HepG2 (cell line): ENCODE data around the gene NFX1. TPM values are rescaled to one million over a fixed set of nuclear protein-coding genes. Genes with fewer than 3 reads are reported as not detected.

Source experiments
- AHR ChIP-seq: IDR thresholded peaks from 2 replicates; pipeline ENCODE4 v1.6.1; 2018; ENCODE audit warnings: missing genetic modification reagents, missing compliant biosample characterization
- CBX1 ChIP-seq: IDR thresholded peaks from one replicate; pipeline ENCODE4 v1.6.1; 2016; ENCODE audit warnings: antibody characterized with exemption, low read depth
- GPN1 ChIP-seq: sonication (generic); formaldehyde crosslinking; IDR thresholded peaks from 2 replicates; pipeline ENCODE4 v1.5.1; 2020; ENCODE audit warnings: missing genetic modification reagents, borderline replicate concordance
- KAT8 ChIP-seq: IDR thresholded peaks from 2 replicates; pipeline ENCODE4 v1.6.1; 2016; ENCODE audit warnings: missing genetic modification reagents, missing compliant biosample characterization
- MTERF4 ChIP-seq: sonication (generic); formaldehyde crosslinking; IDR thresholded peaks from 2 replicates; pipeline ENCODE4 v1.8.0; 2023; ENCODE audit warnings: mild to moderate bottlenecking, missing genetic modification reagents
- PHB2 ChIP-seq: fragments of 450-650 bp; IDR thresholded peaks from 2 replicates; pipeline ENCODE4 v1.6.1; 2018; ENCODE audit not compliant: partially characterized antibody
- PPARG ChIP-seq: conservative IDR thresholded peaks from 2 replicates; pipeline ENCODE4 v1.6.1; 2016; ENCODE audit warnings: missing biosample characterization, missing genetic modification reagents
- RAD51 ChIP-seq: fragments of 450-650 bp; IDR thresholded peaks from 2 replicates; pipeline ENCODE4 v1.6.1; 2016; ENCODE audit warnings: borderline replicate concordance
- SMC3 ChIP-seq: IDR thresholded peaks from 2 replicates; pipeline ENCODE4 v1.6.1; 2011; ENCODE audit warnings: low read length, improper control_type of control experiment
- SMYD3 ChIP-seq: sonication (generic); formaldehyde crosslinking; IDR thresholded peaks from 2 replicates; pipeline ENCODE4 v1.8.1; 2023; ENCODE audit warnings: mild to moderate bottlenecking, missing genetic modification reagents
- TBX2 ChIP-seq: sonication (generic); formaldehyde crosslinking; IDR thresholded peaks from 2 replicates; pipeline ENCODE4 v1.5.0; 2020; ENCODE audit warnings: missing genetic modification reagents, mild to moderate bottlenecking, borderline replicate concordance
- ZBED4 ChIP-seq: sonication (generic); formaldehyde crosslinking; IDR thresholded peaks from 2 replicates; pipeline ENCODE4 v1.4.0; 2020; ENCODE audit warnings: missing genetic modification reagents, borderline replicate concordance
- ZFP62 ChIP-seq: sonication (generic); formaldehyde crosslinking; IDR thresholded peaks from 2 replicates; pipeline ENCODE4 v1.4.0; 2020; ENCODE audit warnings: missing genetic modification reagents
- ZNF672 ChIP-seq: sonication (generic); formaldehyde crosslinking; IDR thresholded peaks from 2 replicates; pipeline ENCODE4 v1.8.1; 2022; ENCODE audit warnings: missing genetic modification reagents
- ZNF83 ChIP-seq: sonication (generic); formaldehyde crosslinking; IDR thresholded peaks from 2 replicates; pipeline ENCODE4 v1.4.0; 2020; ENCODE audit warnings: missing genetic modification reagents, mild to moderate bottlenecking, borderline replicate concordance
- polyA plus RNA-seq, 8 experiments: library from polyadenylated mRNA; depleted of rRNA in 3 of 8; stranded (reverse) in 7 of 8; unstranded in 1 of 8; fragments of >200 nt; fragmentation: Illumina TruSeq in 4 of 8; extraction: Trizol in 4 of 8; gene quantifications; 2 replicates each; pipeline versions ENCODE4 v1.2.1 to v1.2.3, GENCODE V29; 2011 to 2016; ENCODE audit warnings: low read depth in 4 of 8, missing spikeins in 1 of 8, mixed read lengths in 1 of 8; ENCODE audit not compliant: insufficient read depth in 1 of 8
- total RNA-seq, 5 experiments: library from RNA; depleted of rRNA; stranded (reverse); fragments of >200 nt; fragmentation: Illumina TruSeq; extraction: Trizol; gene quantifications; 2 replicates each; pipeline ENCODE4 v1.2.3, GENCODE V29; 2016; ENCODE audit warnings: low read depth in 1 of 5
- TF ChIP-seq, protein P1 (sequence below): sonication (generic); formaldehyde crosslinking; IDR thresholded peaks from 2 replicates; pipeline ENCODE4 v1.5.0; 2020; ENCODE audit warnings: missing genetic modification reagents
- TF ChIP-seq, protein P2 (sequence below): IDR thresholded peaks from 2 replicates; pipeline ENCODE4 v1.6.1; 2016; ENCODE audit warnings: missing compliant biosample characterization, missing genetic modification reagents, borderline replicate concordance
- TF ChIP-seq, protein P3 (sequence below): IDR thresholded peaks from 2 replicates; pipeline ENCODE4 v1.6.1; 2016; ENCODE audit warnings: low read depth, control low read depth
- TF ChIP-seq, protein P4 (sequence below): IDR thresholded peaks from 2 replicates; pipeline ENCODE4 v1.6.1; 2012; ENCODE audit warnings: inconsistent platforms
- TF ChIP-seq, protein P5 (sequence below): sonication (generic); formaldehyde crosslinking; IDR thresholded peaks from 2 replicates; pipeline ENCODE4 v1.5.1; 2020; ENCODE audit warnings: missing genetic modification reagents, mild to moderate bottlenecking, borderline replicate concordance

Gene NFX1
- total and polyA plus RNA-seq, 2 of the 13 experiments (the other 11 are each of a cell fraction or from before 2014, with no cell fraction given): 23.9 to 27.5 TPM

DNA sequence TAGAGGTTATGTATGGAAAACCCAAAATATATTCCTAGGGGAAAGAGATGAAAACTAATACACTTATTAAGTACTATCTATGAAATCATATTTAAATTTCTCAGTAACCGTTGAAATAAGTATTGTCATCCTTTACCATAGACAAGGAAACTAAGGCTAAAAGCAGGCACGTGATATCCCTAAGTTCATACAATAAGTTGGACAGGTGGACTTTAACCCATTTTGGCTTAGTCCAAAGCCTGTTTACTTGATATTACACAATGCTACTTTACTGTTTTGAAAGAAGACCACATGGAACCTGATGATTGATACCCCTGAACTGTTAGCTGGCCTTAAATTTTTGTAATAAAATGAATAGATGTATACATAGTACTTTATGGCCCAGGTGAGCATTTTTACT lies 3.5 kb downstream of the NFX1 start (continued):
- no peak for TF ChIP-seq CBX1
- peak; percentile 48 for TF ChIP-seq KAT8 (CRISPR knock-in tag)
- no peak for TF ChIP-seq ZNF672 (CRISPR knock-in tag)
- TF ChIP-seq, protein P1, sequence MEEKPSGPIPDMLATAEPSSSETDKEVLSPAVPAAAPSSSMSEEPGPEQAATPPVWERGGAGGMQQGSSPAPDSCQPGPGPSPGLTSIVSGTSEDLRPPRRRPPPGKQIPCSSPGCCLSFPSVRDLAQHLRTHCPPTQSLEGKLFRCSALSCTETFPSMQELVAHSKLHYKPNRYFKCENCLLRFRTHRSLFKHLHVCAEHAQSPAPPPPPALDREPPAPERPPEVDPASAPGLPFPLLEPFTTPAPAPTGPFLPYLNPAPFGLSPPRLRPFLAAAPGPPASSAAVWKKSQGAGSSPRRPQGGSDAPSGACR (CRISPR knock-in tag): no peak
- TF ChIP-seq PHB2: no peak
- no peak for TF ChIP-seq ZBED4 (CRISPR knock-in tag)
- no peak for TF ChIP-seq MTERF4 (CRISPR knock-in tag)
- 0 out of 2 replicates have a peak, but pooled peaks have one; percentile 25 for TF ChIP-seq RAD51
- TF ChIP-seq SMYD3 (CRISPR knock-in tag): 0 out of 2 replicates have a peak, but pooled peaks have one; percentile 21
- TF ChIP-seq ZFP62 (CRISPR knock-in tag): no peak
- TF ChIP-seq, protein P2, sequence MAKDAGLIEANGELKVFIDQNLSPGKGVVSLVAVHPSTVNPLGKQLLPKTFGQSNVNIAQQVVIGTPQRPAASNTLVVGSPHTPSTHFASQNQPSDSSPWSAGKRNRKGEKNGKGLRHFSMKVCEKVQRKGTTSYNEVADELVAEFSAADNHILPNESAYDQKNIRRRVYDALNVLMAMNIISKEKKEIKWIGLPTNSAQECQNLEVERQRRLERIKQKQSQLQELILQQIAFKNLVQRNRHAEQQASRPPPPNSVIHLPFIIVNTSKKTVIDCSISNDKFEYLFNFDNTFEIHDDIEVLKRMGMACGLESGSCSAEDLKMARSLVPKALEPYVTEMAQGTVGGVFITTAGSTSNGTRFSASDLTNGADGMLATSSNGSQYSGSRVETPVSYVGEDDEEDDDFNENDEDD (CRISPR knock-in tag): peak; percentile 27; the same call in 1 of the 2 replicates
- TF ChIP-seq, protein P3, sequence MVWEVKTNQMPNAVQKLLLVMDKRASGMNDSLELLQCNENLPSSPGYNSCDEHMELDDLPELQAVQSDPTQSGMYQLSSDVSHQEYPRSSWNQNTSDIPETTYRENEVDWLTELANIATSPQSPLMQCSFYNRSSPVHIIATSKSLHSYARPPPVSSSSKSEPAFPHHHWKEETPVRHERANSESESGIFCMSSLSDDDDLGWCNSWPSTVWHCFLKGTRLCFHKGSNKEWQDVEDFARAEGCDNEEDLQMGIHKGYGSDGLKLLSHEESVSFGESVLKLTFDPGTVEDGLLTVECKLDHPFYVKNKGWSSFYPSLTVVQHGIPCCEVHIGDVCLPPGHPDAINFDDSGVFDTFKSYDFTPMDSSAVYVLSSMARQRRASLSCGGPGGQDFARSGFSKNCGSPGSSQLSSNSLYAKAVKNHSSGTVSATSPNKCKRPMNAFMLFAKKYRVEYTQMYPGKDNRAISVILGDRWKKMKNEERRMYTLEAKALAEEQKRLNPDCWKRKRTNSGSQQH (CRISPR knock-in tag): no peak
- no peak for TF ChIP-seq AHR (CRISPR knock-in tag)
- TF ChIP-seq ZNF83: no peak
- no peak for TF ChIP-seq TBX2 (CRISPR knock-in tag)
- TF ChIP-seq, protein P4, sequence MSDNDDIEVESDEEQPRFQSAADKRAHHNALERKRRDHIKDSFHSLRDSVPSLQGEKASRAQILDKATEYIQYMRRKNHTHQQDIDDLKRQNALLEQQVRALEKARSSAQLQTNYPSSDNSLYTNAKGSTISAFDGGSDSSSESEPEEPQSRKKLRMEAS: peak; percentile 82
- TF ChIP-seq GPN1 (CRISPR knock-in tag): no peak
- peak; percentile 40; the same call in 1 of the 2 replicates for TF ChIP-seq PPARG (CRISPR knock-in tag)
- TF ChIP-seq, protein P5, sequence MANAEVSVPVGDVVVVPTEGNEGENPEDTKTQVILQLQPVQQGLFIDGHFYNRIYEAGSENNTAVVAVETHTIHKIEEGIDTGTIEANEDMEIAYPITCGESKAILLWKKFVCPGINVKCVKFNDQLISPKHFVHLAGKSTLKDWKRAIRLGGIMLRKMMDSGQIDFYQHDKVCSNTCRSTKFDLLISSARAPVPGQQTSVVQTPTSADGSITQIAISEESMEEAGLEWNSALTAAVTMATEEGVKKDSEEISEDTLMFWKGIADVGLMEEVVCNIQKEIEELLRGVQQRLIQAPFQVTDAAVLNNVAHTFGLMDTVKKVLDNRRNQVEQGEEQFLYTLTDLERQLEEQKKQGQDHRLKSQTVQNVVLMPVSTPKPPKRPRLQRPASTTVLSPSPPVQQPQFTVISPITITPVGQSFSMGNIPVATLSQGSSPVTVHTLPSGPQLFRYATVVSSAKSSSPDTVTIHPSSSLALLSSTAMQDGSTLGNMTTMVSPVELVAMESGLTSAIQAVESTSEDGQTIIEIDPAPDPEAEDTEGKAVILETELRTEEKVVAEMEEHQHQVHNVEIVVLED (CRISPR knock-in tag): no peak
- peak; percentile 30; the same call in 1 of the 2 replicates for TF ChIP-seq SMC3
